Right lobe of liver (tissue), 6 donors: ENCODE data around the gene FBXL13. TPM values are rescaled to one million over a fixed set of nuclear protein-coding genes. Genes with fewer than 3 reads are reported as not detected.

ENCODE experiments used
- ATAC-seq, 4 donors: fragments of 200-7000 bp; cut with Tn5 transposase; one replicate each; pipeline ENCODE4 v1.9.1; 2020; ENCODE audit warnings: mild to moderate bottlenecking in 4 of 4, moderate library complexity in 4 of 4
- DNase-seq, 3 donors: peaks; one replicate each; pipeline ENCODE4 v3.0.0-alpha.2; 2020
- H3K27ac ChIP-seq, 3 donors: fragments of 200-600 bp; one replicate each; pipeline ENCODE4 v1.8.0; 2022
- H3K27me3 ChIP-seq, 2 donors: fragments of 200-600 bp; one replicate each; pipeline ENCODE4 v1.8.0; 2022
- H3K36me3 ChIP-seq, 4 donors: fragments of 200-600 bp; sonication (generic) in 1 of 4; one replicate each; pipeline versions ENCODE4 v1.5.1 to v1.8.0; 2017 to 2022; ENCODE audit warnings: control low read depth in 1 of 4
- H3K4me1 ChIP-seq, 4 donors: fragments of 200-600 bp; sonication (generic) in 1 of 4; one replicate each; pipeline versions ENCODE4 v1.5.1 to v1.8.0; 2017 to 2022; ENCODE audit warnings: control low read depth in 1 of 4
- H3K4me3 ChIP-seq, 3 donors: fragments of 200-600 bp; one replicate each; pipeline ENCODE4 v1.8.0; 2022
- H3K9me3 ChIP-seq, 4 donors: fragments of 200-600 bp; sonication (generic) in 1 of 4; one replicate each; pipeline versions ENCODE4 v1.5.1 to v1.8.0; 2017 to 2022; ENCODE audit warnings: control low read depth in 1 of 4
- POLR2A ChIP-seq: fragments of 450-650 bp; IDR thresholded peaks from one replicate; pipeline ENCODE4 v1.6.1; 2017; ENCODE audit warnings: antibody characterized with exemption, mild to moderate bottlenecking
- WGBS: methylation state at CpG from one replicate; pipeline ENCODE4 v1.1.6; 2018; ENCODE audit warnings: low coverage, low lambda C conversion rate; ENCODE audit not compliant: insufficient coverage; ENCODE audit errors: missing lambda C conversion rate; 5-methylcytosine and 5-hydroxymethylcytosine counted together
- intact Hi-C, 2 donors: fragments of 100-400 bp; cut with DNase I; formaldehyde crosslinking; loops; one replicate each; pipeline versions ENCODE4 v1.11.2 to v1.14.1; 2022
- total RNA-seq, 6 experiments: library from RNA; depleted of rRNA in 2 of 6; stranded (reverse); fragments of >200 nt in 2 of 6; fragmentation: NEBNext Ultra II Directional in 3 of 6; extraction: Animal tissue kit (Norgen Biotek cat#: 25700) in 3 of 6; gene quantifications; one replicate each; pipeline versions ENCODE4 v1.1.0 to v1.2.4, GENCODE V29; 2016 to 2023
- TF ChIP-seq, protein P1 (sequence below), 4 donors: fragments of 200-600 bp in 3 of 4; fragments of 450-650 bp in 1 of 4; IDR thresholded peaks; one replicate each; pipeline versions ENCODE4 v1.5.1 to v1.8.0; 2016 to 2022; ENCODE audit warnings: antibody characterized with exemption in 4 of 4, mild to moderate bottlenecking in 2 of 4
- donor health status: DM: no; HTN: yes; CAD: no.
- donor health status: DM: no; HTN: no; CAD: no.
- donor health status: DM: no; HTN: no; CAD: no.
- donor health status: DM: no; HTN: yes; CAD: no.
- donor health status: DM: no; HTN: yes; CAD: no.

The FBXL13 gene
- total RNA-seq, 6 experiments from 2014 or later, result 0.12 to 0.31 (median 0.20) TPM; not detected in 2

DNA sequence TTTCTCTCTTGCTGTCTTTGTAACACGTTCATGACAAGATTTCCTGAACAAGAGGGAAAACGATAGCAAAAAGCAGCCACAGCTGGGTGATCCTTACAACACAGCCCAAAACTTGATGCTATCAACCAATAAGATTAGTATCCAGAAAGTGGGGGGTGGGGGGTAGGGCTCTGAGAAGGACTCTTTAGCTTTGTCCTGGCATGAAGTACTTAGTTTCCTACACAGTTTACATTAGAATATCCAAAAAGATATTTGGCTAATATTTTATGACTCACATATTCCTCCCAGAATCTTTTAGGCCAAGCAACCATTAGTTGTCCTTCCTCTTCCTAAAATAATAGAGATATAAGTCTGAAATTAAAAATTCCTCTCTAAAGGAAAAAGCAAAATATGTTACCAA is 184.7 kb downstream of the FBXL13 start:
- no peaks in the 10 kb centered on the region for H3K36me3 ChIP-seq
- no peak for DNase-seq
- H3K27me3 ChIP-seq, result no peaks in the 10 kb centered on the region
- WGBS, result 54% methylated on average over 2 of the region's 2 CpGs
- H3K4me3 ChIP-seq, result no peak overlapping the region
- H3K9me3 ChIP-seq, result no peaks in the 10 kb centered on the region
- no peak overlapping the region for H3K27ac ChIP-seq
- no peaks in the 10 kb centered on the region for H3K4me1 ChIP-seq
- ATAC-seq, result no peak
- TF ChIP-seq, protein P1, sequence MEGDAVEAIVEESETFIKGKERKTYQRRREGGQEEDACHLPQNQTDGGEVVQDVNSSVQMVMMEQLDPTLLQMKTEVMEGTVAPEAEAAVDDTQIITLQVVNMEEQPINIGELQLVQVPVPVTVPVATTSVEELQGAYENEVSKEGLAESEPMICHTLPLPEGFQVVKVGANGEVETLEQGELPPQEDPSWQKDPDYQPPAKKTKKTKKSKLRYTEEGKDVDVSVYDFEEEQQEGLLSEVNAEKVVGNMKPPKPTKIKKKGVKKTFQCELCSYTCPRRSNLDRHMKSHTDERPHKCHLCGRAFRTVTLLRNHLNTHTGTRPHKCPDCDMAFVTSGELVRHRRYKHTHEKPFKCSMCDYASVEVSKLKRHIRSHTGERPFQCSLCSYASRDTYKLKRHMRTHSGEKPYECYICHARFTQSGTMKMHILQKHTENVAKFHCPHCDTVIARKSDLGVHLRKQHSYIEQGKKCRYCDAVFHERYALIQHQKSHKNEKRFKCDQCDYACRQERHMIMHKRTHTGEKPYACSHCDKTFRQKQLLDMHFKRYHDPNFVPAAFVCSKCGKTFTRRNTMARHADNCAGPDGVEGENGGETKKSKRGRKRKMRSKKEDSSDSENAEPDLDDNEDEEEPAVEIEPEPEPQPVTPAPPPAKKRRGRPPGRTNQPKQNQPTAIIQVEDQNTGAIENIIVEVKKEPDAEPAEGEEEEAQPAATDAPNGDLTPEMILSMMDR (IDR thresholded peaks at IDR 0.05), result no peak
- no peak for TF ChIP-seq POLR2A
- intact Hi-C loops, result no loop called here

DNA sequence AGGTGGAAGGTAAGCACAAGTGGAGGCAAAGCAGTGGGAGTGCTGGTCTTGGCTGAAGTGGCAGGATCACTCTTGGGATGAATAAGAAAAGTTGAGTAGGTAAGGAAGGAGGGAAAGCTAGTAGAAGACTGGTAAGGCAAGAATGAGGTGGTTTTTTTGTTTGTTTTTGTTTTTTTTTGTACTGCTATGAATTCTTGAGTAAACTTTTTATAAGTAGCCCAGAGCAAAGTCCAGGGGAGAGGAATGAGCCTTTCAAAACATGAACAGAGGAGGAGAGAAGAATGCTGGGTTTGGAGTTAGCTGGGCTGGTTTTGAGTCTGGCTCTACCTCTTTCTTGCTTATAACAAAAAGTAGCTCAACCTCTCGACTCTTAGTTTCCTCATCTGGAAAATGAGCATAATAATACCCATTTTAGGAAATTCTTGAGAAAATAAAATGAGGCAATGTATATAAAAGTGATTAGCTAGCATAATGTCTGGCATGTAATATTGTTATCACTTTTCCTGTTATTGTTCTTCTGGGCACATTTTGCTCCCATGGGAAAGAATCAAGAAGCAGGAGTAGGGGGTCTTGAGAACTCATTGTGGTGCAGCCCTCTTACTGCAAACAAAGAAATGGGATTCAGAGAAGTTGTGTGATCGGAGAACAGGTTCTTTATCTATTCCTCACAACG is 185.9 kb downstream of the FBXL13 start:
- no peak for TF ChIP-seq POLR2A
- TF ChIP-seq, protein P1 (IDR thresholded peaks at IDR 0.05), result no peak
- no peaks in the 10 kb centered on the region for H3K9me3 ChIP-seq

DNA sequence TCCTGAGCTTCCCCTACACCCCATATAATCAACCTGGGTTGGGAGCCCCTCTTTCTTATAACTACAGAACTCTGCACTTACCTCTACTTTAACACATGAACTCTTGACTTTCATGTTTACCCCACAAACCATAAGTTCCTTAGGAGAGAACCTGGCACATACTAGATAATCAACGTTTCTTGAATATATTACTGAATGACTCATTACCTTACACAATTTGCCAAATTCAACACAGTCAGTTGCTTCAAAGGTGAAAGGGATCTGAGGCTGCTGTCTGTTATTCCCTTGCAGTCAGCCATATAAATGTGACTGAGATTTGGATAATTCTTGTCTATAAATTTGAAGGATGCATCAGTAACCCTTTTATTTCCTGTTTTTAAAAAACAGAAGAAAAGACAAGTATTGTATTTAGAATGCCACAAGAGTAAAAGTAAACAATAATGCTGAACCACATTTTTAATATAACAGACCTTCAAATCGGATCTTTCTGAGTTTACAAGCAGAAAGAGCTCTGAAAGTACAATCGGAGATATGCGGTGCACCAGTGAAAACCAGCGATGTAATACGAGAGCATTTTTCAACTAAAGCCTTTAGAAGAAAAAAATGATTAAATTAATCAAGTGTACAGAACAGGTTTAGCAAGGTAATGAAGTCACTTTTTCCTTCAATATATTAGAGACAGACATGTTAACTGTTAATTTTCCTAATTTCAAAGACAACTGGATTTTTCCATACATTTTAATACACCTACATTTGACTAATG is 191.3 kb downstream of the FBXL13 start:
- Histone ChIP-seq H3K27me3 (no peaks in the 10 kb centered on the region), H3K27ac (no peak overlapping the region), H3K36me3 (no peaks in the 10 kb centered on the region), H3K9me3 (no peaks in the 10 kb centered on the region), H3K4me1 (no peaks in the 10 kb centered on the region), H3K4me3 (no peak overlapping the region)
- DNase-seq (no peak), ATAC-seq (peak in 1 of 4 donors; percentile 35)
- intact Hi-C loops, result no loop called here
- WGBS, result 70% methylated on average over 6 of the region's 6 CpGs
- TF ChIP-seq, protein P1 (IDR thresholded peaks at IDR 0.05), result no peak
- no peak for TF ChIP-seq POLR2A

More for the DNA sequence above, 185.9 kb downstream of the FBXL13 start:
- Histone ChIP-seq H3K4me3 (no peak overlapping the region), H3K27me3 (no peaks in the 10 kb centered on the region), H3K4me1 (no peaks in the 10 kb centered on the region), H3K27ac (no peak overlapping the region), H3K36me3 (no peaks in the 10 kb centered on the region)
- DNase-seq (no peak), ATAC-seq (no peak)
- intact Hi-C loops, result no loop called here
- WGBS, result 75% methylated on average over 3 of the region's 3 CpGs

DNA sequence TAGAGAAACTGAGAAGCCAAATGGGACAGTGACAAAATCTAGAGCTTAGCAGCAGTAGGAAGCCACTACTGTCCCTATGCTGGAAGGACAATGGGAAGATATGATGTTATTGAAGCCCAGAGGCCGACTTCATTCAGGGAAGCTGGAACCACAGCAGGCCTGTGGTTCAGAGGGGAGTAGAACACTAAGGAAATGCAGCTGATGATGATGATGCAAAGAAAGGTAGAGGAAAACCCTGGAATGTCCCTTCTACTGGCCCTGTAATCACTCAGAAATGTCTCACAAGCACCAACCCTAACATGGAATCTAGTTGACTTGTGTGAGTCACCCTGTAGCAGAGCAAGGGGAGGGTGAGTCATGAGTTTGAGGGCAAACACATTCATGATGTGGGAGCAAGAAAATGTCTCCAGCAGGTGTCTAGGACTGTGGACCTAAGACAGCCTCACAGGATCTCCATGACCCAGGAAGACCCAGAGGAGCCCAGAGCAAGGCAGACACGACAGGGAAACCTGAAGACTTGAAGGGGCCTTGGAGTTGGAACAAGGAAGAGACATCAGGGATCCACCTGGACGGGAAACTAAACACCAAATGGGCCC is 198.8 kb downstream of the FBXL13 start:
- no peak overlapping the region for H3K27ac ChIP-seq
- ATAC-seq, result peak in 1 of 4 donors; percentile 74
- no peaks in the 10 kb centered on the region for H3K27me3 ChIP-seq
- 87% methylated on average over 3 of the region's 3 CpGs for WGBS
- H3K4me1 ChIP-seq, result no peaks in the 10 kb centered on the region
- intact Hi-C loops, result no loop called here
- no peak overlapping the region for H3K4me3 ChIP-seq
- no peak for DNase-seq
- no peaks in the 10 kb centered on the region for H3K36me3 ChIP-seq
- no peaks in the 10 kb centered on the region for H3K9me3 ChIP-seq
- TF ChIP-seq POLR2A, result no peak
- TF ChIP-seq, protein P1 (IDR thresholded peaks at IDR 0.05), result no peak
